Measurements from ENCODE around the gene NDUFAF8.
A peak's percentile ranks its signal among the peaks of the same experiment; 100 is the strongest.
"Not testable (repeated sequence)": the region's sequence is repeated elsewhere in the genome, so short reads cannot be mapped to it uniquely, and the experiment has no call there.

NDUFAF8 gene

DNA sequence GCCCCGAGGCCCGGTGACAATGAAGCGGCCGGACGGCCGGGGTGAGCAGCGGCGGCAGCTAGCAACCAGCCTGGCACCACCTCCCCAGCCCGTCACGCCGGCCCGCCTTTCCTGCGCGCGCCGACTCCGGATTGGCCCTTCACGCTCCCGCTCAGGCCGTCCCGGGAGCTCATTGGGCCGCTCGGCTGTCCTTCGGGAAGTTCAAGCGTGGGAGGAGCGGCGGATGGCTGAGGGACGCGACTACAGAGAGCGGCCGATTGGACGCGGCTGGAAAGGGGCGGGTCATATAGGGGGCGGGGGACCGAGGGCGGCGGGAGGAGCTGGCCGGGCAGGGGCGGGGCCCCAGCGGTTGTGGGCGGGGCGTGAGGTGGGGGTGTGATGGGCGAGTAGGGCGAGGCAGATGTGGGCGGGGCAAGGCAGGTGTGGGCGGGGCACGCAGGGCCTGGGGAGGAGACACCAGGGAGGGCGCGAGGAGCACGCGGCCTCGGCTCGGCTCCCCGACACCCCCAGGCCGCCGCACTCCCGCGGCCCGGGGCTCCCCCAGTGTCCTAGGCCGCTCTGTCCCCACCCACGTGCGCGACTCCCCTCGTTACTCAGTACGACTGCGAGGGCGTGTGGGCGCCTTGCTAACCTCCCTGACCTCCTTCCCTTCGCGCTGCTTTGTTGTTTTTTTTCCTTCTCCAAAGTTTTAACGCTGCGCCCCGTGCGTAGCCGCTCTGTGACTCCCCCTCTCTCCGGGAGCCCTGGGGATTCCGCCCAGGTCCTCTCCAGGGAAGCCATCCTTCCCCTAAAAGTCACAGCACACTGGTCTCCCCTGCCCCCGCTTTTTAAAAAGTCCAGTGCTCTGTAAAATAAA lies 16.0 kb upstream of the NDUFAF8 start, which contains the start of gene CEP131:
Gene CEP131 (minus strand): TSS at position 60 of the 856 bp plus-strand sequence. CDS start 2,909 bp downstream, outside the sequence.
- peak; percentile 92 for DNase-seq

GRCh38 chr17:81223762-81224130 lies 15.4 kb upstream of the NDUFAF8 start:
- DNase-seq = no peak

DNA sequence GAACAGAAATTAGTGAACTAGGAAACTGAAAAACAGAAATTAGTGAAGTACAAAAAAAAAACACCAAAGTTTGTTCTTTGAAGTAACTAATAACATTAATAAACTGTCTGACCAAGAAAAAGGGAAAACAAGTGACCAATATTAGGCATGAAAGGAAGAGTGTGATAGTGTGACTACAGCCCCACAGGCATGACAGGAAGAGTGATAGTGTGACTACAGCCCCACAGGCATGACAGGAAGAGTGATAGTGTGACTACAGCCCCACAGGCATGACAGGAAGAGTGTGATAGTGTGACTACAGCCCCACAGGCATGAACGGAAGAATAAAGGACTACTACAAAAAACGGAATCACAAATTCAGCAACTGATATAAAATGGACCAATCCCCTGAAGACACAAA lies 11.5 kb upstream of the NDUFAF8 start:
- DNase-seq = not testable (repeated sequence)

GRCh38 chr17:81228420-81228819 lies 10.7 kb upstream of the NDUFAF8 start:
- DNase-seq = no peak

GRCh38 chr17:81228834-81229665 lies 10.1 kb upstream of the NDUFAF8 start:
- no peak for DNase-seq

DNA sequence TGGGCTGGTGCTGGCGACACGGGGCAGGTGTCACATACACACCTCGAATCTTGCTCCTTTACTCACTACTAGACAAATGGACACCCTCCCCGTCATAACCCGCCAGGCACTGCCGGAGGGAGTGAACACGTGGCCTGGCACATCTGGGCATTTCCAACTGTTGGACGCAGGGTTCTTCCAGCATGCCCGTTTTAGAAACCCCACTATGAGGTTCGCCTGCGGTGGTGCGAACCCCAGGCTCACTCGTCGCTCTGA lies 9.5 kb upstream of the NDUFAF8 start:
- DNase-seq = no peak

- DNase-seq = no peak
Measured at GRCh38 chr17:81230043-81230820, 8.9 kb upstream of the NDUFAF8 start.

DNA sequence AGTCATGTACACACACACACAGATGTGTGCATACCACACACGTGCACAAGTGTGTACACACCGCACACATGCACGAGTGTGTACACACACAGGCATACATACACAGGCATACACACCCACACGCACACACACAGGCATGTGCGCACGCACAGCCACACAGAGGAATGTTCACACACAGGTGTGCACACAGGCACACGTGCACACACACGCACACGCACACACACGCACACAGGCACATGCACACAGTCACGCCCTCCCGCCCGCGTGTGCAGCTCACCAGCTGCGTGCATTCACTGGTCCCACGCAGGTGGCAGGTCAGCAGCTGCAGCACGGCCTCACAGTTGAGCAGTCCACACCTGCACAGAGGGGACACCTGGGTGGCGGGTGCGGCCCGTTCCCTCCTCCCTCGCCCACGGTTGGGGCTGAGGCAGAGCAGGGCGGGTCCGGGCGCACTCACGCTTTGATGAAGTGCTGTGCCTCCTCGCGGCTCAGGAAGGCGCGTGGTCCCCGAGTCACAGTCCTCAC lies 7.9 kb upstream of the NDUFAF8 start:
- no peak for DNase-seq

DNA sequence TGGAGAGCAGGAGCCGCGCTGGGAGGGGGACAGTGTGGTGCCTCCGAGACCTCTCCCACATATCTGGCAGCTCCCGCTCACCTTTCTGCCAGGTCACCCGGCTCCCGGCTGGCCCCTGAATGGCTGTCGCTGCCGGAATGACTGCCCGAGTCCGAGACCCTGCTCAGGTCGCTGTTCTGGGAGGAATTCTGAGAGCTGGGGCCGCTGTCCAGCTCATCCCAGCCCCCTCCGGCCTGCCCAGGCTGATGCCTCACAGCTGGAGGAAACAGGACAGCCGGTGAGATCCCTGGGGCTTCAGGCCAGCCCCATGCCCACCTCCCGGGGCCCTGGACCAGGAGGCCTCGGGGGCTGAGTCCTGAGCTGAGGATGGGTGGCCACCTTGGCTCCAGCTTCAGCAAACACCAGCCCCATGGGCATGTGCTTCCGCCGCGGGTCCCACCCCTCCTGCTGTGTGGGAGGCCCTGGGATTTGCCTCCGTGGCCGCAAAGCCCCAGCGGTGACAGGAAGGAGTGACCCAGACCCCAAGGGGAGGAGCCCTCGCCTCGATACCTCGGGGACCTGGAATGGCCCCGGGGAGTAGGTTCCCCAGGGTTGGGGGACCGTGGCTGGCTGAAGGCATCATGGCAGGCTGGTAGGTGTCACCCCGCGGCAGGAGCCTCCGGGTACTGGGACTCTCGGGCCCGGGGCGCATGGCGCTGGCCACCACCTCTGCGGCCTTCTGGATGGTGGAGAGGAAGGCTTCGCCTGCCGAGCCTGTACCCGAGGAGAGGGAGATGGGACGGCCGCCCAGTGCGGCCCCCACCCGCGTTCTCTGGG lies 7.1 kb upstream of the NDUFAF8 start:
- no peak for DNase-seq

- no peak for DNase-seq
Measured at GRCh38 chr17:81232616-81233241, 6.4 kb upstream of the NDUFAF8 start.

GRCh38 chr17:81233316-81233715 lies 5.8 kb upstream of the NDUFAF8 start:
- DNase-seq = no peak

DNA sequence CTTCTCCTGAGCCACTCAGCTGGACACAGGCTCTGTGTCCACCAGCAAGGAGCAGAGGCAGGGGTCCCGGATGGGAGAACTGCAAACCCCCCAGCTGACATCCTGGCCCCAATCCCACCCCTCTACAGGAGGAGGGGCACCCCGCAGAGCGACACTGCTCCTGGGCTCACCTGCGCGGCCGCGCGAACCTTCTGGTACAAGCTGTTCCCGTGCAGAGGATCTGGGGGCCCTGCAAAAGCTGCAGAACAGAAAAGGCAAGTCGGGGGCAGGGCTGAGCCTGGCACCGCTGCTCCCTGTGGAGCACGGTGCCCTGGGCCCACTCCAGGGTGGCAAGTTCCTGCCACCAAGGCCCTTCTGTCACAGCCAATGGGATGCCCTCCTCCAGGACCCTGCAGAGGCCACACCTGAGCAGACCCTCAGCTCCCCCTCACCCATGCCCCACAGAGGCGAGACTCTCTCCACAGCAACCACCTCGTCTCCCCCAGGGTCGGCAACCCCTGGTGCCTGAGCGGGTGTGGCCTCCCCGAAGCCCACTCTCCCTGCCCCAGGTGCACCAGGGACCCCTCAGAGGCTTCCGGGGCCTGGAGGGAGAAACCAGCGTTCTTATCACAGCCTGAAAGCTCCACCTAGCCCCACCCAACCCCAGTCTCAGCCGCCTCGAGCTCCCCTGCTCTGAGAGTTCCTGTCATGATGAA lies 5.2 kb upstream of the NDUFAF8 start:
- no peak for DNase-seq

- no peak for DNase-seq
Measured at GRCh38 chr17:81234506-81234855, 4.6 kb upstream of the NDUFAF8 start.

- no peak for DNase-seq
Measured at GRCh38 chr17:81234940-81235821, 3.9 kb upstream of the NDUFAF8 start.

DNA sequence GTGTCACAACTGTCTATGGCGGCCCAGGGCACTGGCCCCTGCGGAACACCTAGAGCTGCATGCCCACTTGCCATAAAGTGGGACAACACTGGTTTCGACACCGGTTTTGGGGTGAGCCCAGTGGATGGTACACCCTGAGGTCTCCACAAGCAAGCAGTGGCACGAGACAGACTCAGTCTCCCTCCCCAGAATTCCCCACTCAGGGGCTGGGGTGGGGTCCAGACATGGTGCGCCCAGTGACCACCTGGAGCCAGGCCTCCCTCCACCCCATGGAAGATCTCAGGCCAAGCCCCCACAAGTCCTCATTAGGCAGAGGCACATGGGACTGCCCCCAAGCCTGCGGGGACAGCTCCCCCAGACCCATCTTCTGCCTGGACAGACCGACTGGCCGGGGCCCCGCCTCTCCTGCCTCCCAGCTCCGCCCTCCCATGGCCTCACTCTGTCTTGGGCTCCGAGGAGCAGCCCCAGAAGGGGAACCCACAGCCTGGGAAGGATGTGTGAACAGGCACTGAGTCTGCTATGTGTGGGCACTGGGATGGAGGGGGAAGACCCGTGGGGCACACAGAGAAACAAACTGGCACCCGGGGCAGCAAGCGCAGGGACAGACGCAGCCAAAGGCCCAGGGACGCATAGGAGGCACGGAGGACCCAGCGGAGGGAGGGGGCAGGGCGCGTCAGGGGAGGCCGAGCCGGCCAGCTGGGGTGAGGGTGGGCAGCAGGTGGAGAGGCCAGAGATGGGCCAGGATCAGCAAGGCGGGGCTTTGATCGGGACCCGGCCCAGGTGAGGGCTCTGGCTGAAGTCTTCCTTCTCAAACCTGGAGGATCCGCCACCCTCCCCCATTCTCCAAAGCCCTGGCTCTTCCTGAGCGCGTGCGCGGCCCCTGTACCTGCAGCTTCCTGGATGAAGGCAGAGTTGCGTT lies 3.0 kb upstream of the NDUFAF8 start:
- DNase-seq = no peak

DNA sequence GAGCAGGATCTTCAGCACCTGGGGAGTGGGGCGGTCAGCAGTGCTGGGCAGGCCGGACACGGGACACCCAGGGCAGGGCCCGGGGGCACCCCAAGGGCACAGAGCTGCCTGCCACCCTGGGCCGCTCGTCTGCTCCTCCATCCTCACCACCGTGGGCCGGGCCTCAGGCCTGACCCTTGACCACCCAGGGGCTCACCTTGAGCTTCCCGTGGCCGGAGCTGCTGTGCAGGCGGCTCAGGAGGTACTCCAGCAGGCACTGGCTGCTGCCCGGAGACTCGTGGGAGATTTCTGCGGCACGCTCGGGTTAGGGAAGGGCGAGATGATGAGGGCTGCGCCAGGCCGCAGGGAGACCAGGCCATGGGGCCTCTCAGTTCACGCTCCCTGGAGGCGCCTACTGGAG lies 2.3 kb upstream of the NDUFAF8 start:
- no peak for DNase-seq

DNA sequence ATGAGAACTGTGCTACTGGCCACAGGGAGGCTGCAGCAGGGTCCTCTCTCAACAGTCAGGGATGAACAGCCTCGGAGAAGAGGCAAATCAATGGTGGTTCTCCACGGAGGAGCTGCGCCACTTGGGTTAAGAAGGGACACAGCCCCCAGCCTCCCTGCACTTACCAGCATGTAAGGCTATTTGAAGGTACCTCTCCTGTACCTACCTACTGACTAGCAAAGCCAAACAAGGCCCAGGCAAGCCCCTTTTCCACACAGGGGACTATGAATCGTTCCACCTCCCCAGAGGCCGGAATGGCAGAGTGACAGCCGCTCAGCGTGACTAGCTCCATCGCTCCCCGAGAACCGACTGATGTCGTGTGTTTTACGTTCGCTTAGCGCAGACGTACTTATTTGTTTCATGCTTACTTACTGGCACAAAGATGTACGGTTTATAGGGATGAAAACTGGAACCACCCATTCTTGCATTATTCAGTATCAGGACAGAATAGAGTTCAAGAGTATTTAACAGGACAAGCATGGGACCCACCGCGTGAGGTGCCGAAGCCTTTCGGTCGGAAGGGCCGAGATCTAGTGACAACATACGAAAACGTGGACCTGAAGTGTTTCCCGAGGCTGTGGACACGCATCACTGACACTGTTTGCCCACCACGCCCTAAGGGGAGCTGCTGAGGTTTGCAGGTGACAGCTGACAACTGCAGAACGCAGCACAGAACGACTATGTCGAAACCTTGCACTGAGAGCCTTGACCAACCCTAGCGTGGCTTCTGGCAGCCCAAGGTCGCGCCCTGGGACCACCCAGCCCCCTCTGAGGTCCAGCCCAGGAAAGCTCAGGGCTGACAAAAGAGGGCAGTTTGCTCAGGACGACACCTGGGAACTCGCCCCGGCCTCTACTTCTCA lies 1.3 kb upstream of the NDUFAF8 start:
- no peak for DNase-seq

DNA sequence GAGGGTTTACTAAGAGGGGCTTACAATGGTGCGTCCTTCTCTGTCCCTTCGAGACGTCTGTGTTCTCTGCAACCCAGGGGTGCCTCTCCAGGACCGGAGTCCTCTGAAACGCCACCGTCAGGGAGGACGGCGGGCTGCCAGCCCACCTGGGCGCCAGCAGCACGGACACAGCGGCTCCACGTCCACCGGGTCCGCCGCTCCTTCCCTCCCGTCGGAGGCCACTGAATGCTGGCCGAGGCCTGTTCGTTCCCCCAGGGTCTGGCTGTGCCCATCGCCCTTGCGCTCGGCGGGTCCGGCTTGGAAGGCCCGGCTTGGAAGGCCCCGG lies 666 bp upstream of the NDUFAF8 start:
- DNase-seq = no peak

Measured in right kidney (tissue), 1 donor.